Stimulated activated effector memory CD8-positive, alpha-beta T cell treated with anti-CD3 and anti-CD28 coated beads, Interleukin-12 subunit alpha, Interleukin-12 subunit beta, amount 100 ng/mL, for 72 hours (primary cell): ENCODE measurements around the gene MICAL3.

Experiments used
- ATAC-seq: fragments of 150-1000 bp; cut with Tn5 transposase; 2 replicates; pipeline ENCODE4 v1.10.0; 2021
- DNase-seq, 2 donors: peaks; one replicate each; pipeline ENCODE4 v3.0.0; 2021 to 2022; ENCODE audit warnings: low spot score in 2 of 2
- H3K27ac Mint-ChIP-seq: one replicate; pipeline ENCODE4 v1.8.0; 2022; ENCODE audit warnings: mild to moderate bottlenecking, mixed read lengths
- H3K36me3 Mint-ChIP-seq: one replicate; pipeline ENCODE4 v1.8.0; 2022; ENCODE audit warnings: mild to moderate bottlenecking, mixed read lengths
- H3K4me1 Mint-ChIP-seq: one replicate; pipeline ENCODE4 v1.8.0; 2022; ENCODE audit warnings: mixed read lengths
- H3K4me3 Mint-ChIP-seq: one replicate; pipeline ENCODE4 v1.8.0; 2022; ENCODE audit warnings: mild to moderate bottlenecking, mixed read lengths
- H3K9me3 Mint-ChIP-seq: one replicate; pipeline ENCODE4 v1.8.0; 2022; ENCODE audit warnings: mixed read lengths

MICAL3 gene

GRCh38 chr22:17841836-17842235, 182.5 kb downstream of the MICAL3 start:
- Mint-ChIP-seq H3K27ac (no peak overlapping the region), H3K9me3 (no peaks in the 10 kb centered on the region), H3K4me3 (peak overlapping the region; percentile 35), H3K36me3 (peaks cover 37% of the 10 kb centered on the region), H3K4me1 (peaks cover 13% of the 10 kb centered on the region)
- DNase-seq (no peak), ATAC-seq (no peak)

GRCh38 chr22:17838180-17838865, 186.0 kb downstream of the MICAL3 start:
- Mint-ChIP-seq H3K9me3 (no peaks in the 10 kb centered on the region), H3K4me1 (peaks cover 13% of the 10 kb centered on the region), H3K36me3 (peaks cover 37% of the 10 kb centered on the region), H3K4me3 (no peak overlapping the region), H3K27ac (no peak overlapping the region)
- ATAC-seq = no peak
- DNase-seq = no peak

DNA sequence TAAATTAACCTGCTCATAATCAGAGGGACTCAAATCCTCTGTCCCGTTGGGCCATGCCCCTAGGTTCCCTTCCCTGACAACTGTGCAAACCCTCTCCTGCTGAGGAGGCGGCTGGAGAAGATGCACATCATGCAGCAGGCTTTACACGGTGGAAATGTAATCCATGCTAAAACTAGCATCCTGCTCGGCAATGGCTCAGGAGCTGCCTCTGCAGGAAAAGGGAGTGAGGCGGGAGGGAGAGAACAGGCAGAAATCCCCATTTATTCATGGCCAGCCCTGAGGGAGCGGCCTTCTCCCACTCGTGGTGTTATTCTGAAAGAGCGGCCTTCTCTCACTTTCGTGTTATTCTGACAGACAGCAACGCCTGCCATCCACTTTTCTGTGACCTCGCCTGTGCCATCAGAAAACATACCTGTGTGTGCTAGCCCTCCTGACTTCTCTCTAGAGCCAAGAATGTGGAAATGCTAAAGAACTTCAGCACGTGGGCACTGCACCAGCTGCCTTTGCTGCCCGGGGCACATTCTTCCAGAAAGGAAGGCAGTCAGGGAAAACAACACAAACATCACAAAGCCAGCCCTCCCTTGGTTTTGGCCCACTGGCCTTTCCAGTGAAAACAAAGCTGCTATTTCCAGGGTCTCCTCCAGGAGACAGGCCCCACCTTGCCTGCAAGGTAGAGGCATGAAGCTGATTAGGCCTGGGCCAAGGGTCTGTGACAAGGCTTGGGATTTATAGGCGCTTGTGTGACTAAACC, 187.2 kb downstream of the MICAL3 start:
- Mint-ChIP-seq H3K36me3 (peaks cover 37% of the 10 kb centered on the region), H3K4me1 (peaks cover 8% of the 10 kb centered on the region), H3K4me3 (no peak overlapping the region), H3K9me3 (no peaks in the 10 kb centered on the region), H3K27ac (no peak overlapping the region)
- ATAC-seq (no peak), DNase-seq (no peak)

DNA sequence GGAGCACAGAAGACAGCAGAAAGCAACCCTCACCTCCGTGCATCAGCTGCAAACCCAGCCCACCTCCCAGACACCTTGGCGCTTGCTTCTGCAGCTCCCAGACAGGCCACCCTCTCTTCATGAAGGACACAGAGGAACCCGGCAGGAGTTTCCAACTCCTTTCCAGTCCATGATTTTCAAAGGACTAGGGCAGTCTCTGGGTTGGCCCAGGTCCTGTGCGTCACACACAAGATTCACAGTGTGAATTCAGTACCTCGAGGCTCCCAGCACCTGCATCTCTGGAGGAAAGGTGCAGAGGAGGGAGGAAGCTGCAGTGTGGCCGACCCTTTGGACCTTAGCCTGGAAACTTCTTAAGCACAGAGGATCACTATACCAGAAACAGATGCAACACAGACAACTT, 189.1 kb downstream of the MICAL3 start:
- peaks cover 1% of the 10 kb centered on the region for H3K4me1 Mint-ChIP-seq
- no peak overlapping the region for H3K4me3 Mint-ChIP-seq
- ATAC-seq (no peak), DNase-seq (no peak)
- H3K36me3 Mint-ChIP-seq = peaks cover 34% of the 10 kb centered on the region
- no peaks in the 10 kb centered on the region for H3K9me3 Mint-ChIP-seq
- no peak overlapping the region for H3K27ac Mint-ChIP-seq

DNA sequence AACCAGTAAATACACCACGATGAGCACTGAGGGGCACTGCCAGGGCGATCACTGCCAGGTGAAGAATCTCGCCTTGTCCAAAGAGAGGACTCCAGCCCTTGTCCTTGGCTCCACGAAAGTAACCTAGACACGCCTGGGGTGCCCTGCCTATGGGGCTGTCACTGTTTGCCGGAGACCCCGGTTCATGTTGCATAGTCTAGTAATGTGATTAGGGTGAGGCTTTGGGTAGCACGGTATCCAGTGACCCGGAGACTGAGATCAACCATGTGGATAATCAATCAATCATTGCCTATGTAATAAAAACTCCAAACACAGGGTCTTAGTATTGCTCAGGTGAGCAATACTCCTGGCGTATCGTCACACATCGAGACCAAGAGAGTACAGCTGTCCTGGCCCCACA, 190.9 kb downstream of the MICAL3 start:
- no peak for ATAC-seq
- no peak overlapping the region for H3K27ac Mint-ChIP-seq
- no peaks in the 10 kb centered on the region for H3K9me3 Mint-ChIP-seq
- H3K4me3 Mint-ChIP-seq = no peak overlapping the region
- H3K4me1 Mint-ChIP-seq = peaks cover 8% of the 10 kb centered on the region
- H3K36me3 Mint-ChIP-seq = peaks cover 29% of the 10 kb centered on the region
- no peak for DNase-seq

- no peak for DNase-seq
- H3K27ac Mint-ChIP-seq = no peak overlapping the region
- H3K4me3 Mint-ChIP-seq = no peak overlapping the region
- peaks cover 28% of the 10 kb centered on the region for H3K36me3 Mint-ChIP-seq
- ATAC-seq = no peak
- peaks cover 8% of the 10 kb centered on the region for H3K4me1 Mint-ChIP-seq
- H3K9me3 Mint-ChIP-seq = no peaks in the 10 kb centered on the region
Observed at GRCh38 chr22:17832665-17833064, 191.7 kb downstream of the MICAL3 start.

DNA sequence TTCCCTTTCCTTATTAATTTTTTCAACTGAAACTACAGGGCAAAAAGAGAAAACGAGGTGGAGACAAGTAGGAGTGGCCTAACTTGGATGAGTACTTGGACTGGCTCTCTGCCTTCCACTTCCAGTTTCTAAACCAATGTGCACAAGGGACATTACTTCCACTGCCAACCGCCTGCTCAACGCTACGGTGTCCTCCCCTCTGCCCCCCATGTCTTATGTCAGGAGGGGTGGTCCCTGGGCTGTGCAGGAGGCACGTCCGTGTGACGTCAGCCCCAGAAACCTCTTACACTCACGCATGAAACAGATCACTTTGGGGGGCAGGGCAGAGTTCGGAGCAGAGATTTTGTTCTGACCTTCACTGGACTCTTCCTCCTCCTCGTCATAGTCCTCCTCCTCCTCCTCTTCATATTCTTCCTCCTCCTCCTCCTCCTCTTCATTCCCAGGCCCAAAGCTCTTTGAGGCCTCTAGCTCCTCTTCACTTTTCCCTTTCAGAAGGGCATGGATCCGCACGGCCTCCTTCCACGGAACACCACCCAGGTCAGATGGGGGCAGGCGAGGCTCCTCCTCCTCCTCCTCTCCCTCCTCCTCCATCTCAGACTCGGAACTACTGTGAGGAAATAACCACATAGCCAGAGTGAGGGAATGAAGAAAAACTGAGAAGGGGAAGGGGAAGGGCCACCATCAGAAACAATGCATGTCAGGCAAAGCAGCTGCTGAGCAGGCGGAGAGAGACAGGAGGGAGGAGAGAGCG, 192.7 kb downstream of the MICAL3 start:
- peaks cover 8% of the 10 kb centered on the region for H3K4me1 Mint-ChIP-seq
- H3K36me3 Mint-ChIP-seq = peaks cover 32% of the 10 kb centered on the region
- H3K4me3 Mint-ChIP-seq = no peak overlapping the region

GRCh38 chr22:17830043-17830961, 194.1 kb downstream of the MICAL3 start:
- Mint-ChIP-seq H3K4me3 (no peak overlapping the region), H3K9me3 (no peaks in the 10 kb centered on the region), H3K36me3 (peaks cover 39% of the 10 kb centered on the region), H3K4me1 (peaks cover 8% of the 10 kb centered on the region), H3K27ac (no peak overlapping the region)
- peak; percentile 75 to 91 for DNase-seq
- ATAC-seq = peak; percentile 83

More for the DNA sequence above, 192.7 kb downstream of the MICAL3 start:
- ATAC-seq = no peak
- H3K27ac Mint-ChIP-seq = no peak overlapping the region
- no peak for DNase-seq
- no peaks in the 10 kb centered on the region for H3K9me3 Mint-ChIP-seq

DNA sequence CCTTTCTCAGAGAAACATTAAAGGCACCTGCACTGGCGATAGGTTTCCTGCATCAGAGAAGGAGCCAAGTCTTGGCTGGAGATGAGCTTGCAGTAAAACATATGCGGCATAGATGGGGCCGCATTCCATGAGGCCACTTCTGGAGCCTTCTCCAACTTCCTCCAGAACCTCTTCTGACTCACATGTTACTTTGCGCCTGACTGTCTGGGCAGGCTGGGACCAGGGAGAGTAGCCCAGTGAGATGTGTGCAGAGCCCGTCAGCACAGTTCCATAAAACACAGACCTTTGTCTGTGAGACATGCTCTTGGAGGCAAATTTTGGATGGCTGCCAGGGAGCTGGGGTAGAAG, 194.7 kb downstream of the MICAL3 start:
- ATAC-seq = no peak
- Mint-ChIP-seq H3K4me3 (no peak overlapping the region), H3K9me3 (no peaks in the 10 kb centered on the region), H3K27ac (no peak overlapping the region), H3K4me1 (peaks cover 8% of the 10 kb centered on the region), H3K36me3 (peaks cover 39% of the 10 kb centered on the region)
- no peak for DNase-seq

GRCh38 chr22:17828502-17829080, 195.8 kb downstream of the MICAL3 start:
- Mint-ChIP-seq H3K27ac (no peak overlapping the region), H3K36me3 (peaks cover 39% of the 10 kb centered on the region), H3K4me3 (no peak overlapping the region), H3K9me3 (no peaks in the 10 kb centered on the region), H3K4me1 (peaks cover 8% of the 10 kb centered on the region)
- DNase-seq = no peak
- ATAC-seq = no peak

DNA sequence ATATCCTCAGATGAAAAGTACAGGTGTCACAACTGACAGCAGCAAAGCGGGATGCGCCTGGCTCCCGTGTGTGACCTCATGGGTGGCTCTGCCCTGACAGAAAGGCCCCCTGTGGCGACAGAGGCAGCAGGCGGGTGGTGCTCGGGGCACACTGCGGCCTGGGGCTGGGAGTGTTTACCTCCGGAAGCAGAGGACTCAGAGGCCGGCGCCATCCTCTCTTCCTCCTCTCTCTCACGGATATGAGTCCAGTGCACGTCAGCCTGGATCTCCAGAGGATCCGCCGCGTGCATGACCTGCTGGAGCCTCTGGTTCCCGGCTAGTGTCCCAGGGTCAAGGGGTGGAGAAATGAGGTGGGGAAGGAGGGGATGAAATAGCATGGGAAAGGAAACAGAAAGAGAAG, 196.9 kb downstream of the MICAL3 start:
- H3K9me3 Mint-ChIP-seq = no peaks in the 10 kb centered on the region
- H3K4me1 Mint-ChIP-seq = peaks cover 8% of the 10 kb centered on the region
- DNase-seq (no peak), ATAC-seq (no peak)
- H3K27ac Mint-ChIP-seq = no peak overlapping the region
- H3K4me3 Mint-ChIP-seq = no peak overlapping the region
- H3K36me3 Mint-ChIP-seq = peaks cover 39% of the 10 kb centered on the region

DNA sequence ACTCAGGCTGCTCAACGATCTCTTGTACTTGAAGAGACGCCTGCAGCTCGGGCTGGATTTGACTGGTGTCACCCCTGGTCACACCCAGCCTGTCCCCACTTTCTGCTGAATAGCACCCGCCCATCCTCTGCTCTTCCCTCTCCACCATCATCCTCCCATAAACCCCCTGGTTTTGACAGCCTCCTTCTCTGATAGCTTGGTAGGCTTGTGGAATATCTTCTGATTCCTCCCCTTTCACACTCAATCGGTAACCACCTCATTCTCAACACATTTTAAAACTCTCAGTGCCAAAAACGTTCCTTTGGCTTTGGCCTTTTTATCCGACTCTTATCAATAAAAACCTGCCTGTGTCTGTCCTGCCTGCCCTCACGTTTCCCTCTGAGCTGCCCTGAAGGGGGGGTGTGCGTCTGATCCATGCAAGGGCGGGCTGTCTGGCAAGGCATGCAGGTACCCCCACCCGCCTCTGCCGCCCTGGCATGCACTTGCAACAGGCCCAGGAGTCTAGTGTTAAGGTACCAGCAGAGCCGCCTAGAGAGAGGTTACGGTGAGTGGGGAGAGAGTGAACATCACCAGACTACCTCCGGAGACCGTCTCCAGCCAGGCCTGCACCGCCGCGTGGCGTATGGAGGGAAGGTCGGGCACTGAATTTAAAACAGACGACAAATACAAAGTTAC, 198.3 kb downstream of the MICAL3 start:
- H3K4me1 Mint-ChIP-seq = peaks cover 8% of the 10 kb centered on the region
- H3K4me3 Mint-ChIP-seq = no peak overlapping the region
- ATAC-seq (no peak), DNase-seq (no peak)
- no peak overlapping the region for H3K27ac Mint-ChIP-seq
- peaks cover 34% of the 10 kb centered on the region for H3K36me3 Mint-ChIP-seq
- no peaks in the 10 kb centered on the region for H3K9me3 Mint-ChIP-seq

DNA sequence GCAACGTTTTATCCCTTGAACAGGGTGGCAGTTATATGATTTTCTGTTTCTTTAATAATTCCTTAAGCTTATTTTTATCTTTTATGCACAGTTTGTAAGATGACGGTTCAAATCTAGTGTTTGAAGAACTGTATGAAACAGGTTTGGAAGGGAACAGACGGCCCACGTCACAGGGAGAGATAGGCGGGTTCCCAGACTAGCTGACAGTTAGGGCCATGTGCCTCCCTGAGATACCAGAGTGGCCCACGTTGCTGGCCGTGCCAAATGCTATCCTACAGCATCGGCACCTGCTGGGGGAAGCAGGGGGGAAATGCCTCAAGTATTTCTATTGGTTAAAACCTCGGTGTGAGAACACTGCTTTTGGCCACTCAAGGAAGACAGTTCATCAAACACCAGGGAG, 199.9 kb downstream of the MICAL3 start:
- no peak for ATAC-seq
- H3K27ac Mint-ChIP-seq = no peak overlapping the region
- no peak overlapping the region for H3K4me3 Mint-ChIP-seq
- no peak for DNase-seq
- no peaks in the 10 kb centered on the region for H3K4me1 Mint-ChIP-seq
- no peaks in the 10 kb centered on the region for H3K9me3 Mint-ChIP-seq
- H3K36me3 Mint-ChIP-seq = peaks cover 24% of the 10 kb centered on the region

DNA sequence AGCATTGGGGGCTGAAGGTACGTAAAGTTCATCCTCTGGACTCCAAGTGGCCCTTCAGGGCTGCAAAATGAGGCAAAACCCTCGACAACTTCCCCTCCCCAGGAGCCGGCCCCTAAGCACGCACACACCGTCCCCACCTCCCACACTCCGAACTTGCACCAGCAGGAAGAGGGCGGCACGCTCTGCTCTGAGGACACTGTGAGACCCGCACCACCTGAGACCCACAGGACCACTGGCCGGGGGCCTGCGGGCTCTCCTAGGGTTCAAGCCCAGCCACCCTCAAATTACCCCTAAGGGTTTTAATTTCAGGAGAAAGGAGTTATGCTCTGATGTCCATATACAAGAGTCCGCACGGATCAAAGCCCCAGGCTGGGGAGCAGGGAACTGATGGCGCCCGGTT, 200.4 kb downstream of the MICAL3 start:
- H3K27ac Mint-ChIP-seq = no peak overlapping the region
- H3K9me3 Mint-ChIP-seq = no peaks in the 10 kb centered on the region
- DNase-seq = no peak
- H3K4me1 Mint-ChIP-seq = no peaks in the 10 kb centered on the region
- ATAC-seq = no peak
- no peak overlapping the region for H3K4me3 Mint-ChIP-seq
- peaks cover 28% of the 10 kb centered on the region for H3K36me3 Mint-ChIP-seq
